NOMO-1 treated with dmso at 0.1 percent for 144 hours (cell line): ENCODE data around the gene HDGFL2.

Source experiments
- DNase-seq: peaks from one replicate; lab custom pipeline; 2025; ENCODE audit not compliant: unreplicated experiment; lab: John Stamatoyannopoulos, UW

The HDGFL2 gene

DNA sequence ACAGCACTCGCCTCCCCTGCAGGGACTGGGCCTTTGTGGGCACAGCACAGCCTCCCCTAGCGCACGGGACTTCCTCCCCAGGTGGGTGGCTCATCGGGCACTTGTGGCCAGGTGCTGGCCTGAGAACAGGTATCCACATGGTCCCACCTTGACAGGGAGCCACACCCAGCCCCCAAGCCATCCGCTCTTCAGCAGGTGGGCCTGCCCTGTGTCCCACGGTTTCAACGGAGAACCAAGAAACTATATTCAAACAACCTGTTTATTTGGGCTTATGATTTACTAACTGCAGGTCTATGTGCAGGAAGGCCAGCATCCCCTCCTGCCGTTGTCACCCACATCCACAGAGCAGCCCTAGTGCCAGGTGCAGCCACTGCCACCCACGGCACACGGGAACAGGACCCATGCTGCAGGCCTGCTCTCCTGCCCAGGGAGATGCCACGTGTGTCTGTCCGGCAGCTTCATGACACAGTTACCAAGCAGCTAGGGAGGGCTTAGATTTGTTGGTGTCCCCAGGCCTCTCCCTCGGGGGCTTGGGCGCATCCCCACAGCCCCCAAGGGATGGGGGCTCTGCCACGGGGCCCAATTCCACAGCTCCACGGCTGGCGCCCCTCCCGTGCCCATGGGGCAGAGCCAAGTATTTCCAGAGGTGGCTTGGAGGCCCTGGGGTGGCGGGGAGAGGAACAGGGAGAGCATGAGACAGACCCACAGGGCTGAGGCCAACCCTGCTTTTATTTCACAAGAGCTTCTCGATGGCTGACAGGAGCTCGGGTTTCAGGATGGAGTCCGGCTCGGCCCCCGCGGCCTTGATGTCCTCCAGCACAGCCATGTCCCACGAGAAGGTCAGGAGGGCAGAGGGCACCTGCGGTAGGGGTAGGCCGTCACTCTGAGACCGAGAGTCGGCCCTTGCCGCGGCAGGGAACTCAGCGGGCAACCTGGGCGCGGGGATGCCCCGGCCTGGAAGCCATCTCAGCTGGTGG is 27.0 kb upstream of the HDGFL2 start:
- DNase-seq, result no peak

GRCh38 chr19:4445963-4446703 is 26.0 kb upstream of the HDGFL2 start:
- DNase-seq, result no peak

DNA sequence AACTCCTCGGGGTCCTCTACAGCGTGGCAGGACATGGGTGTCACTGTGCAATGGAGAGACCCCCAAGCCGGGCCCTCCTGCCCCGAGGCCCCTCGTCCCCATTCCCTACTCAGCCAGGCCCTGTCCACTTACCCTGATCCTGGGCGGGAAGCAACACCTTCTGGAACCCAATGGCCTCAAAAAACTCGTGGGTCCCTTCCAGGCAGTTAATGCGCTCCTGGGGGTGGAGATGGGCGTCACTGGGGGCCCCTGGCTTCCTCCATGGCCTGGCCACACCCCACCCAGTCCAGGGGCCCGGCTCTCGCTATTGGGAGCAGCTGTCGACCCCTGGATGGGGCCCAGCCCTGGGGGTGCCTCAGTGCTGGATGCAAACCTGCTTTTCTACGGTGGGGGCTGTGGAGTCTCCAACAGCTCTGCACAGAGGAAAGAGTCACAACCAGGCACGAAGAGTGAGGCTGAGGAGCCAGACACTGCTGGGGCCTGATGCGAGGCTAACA is 25.3 kb upstream of the HDGFL2 start:
- no peak for DNase-seq

- no peak for DNase-seq
These were observed 24.6 kb upstream of the HDGFL2 start for GRCh38 chr19:4447327-4448146.

- DNase-seq, result no peak
These were observed 23.7 kb upstream of the HDGFL2 start for GRCh38 chr19:4448147-4448985.

- no peak for DNase-seq
These were observed 23.0 kb upstream of the HDGFL2 start for GRCh38 chr19:4449022-4449638.

DNA sequence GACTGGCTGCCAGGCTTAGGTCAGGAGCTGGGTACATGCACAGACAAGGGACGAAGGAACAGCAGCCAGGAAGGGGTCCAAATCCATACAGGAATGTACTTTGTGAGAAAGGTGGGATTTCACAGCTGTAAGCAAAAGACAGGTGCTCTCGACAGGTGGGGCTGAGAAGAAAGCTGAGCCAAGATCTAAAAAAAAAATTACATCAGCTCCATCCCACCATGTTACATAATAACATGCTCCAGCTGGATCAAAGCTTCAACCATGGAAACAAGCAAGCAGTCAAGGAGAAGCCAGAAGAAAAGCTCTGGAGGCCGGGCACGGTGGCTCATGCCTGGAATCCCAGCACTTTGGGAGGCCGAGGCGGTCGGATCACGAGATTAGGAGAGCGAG is 22.5 kb upstream of the HDGFL2 start:
- no peak for DNase-seq

DNA sequence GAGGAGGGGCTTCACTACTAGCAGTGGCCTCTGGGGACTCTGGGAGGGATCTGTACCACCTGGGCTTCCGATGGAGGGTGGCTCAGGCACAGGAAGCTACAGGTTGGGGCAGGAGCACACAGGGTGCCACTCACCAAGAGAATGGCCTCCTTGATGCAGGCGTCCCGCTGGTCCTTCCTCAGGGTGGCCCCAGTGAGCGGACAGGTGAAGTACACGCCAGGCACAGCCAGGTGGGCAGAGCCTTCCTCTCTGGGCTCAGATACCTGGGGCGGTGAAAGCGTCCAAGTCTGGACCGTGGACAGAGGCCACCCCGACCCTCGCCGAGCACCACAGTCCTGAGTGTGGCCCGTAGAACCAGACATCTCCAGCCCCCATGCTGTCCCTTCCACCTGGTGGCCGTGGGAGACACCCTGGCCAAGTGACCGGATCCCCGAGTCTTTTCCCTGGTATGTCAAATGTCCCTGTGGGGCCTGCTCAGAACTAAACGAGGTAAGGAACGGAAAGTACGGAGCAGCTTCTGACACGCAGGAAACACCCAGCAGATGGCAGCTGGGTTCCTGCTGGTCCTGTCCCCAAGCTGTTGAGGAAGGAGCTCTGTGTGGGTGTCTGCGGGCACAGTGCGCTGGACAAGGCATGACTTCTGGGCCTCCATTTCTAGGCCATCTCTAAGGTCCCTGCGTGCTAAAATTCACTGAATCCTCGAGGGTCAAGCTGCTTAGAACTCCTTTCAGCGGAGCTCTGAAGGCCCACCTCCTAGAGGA is 19.7 kb upstream of the HDGFL2 start:
- DNase-seq, result no peak

DNA sequence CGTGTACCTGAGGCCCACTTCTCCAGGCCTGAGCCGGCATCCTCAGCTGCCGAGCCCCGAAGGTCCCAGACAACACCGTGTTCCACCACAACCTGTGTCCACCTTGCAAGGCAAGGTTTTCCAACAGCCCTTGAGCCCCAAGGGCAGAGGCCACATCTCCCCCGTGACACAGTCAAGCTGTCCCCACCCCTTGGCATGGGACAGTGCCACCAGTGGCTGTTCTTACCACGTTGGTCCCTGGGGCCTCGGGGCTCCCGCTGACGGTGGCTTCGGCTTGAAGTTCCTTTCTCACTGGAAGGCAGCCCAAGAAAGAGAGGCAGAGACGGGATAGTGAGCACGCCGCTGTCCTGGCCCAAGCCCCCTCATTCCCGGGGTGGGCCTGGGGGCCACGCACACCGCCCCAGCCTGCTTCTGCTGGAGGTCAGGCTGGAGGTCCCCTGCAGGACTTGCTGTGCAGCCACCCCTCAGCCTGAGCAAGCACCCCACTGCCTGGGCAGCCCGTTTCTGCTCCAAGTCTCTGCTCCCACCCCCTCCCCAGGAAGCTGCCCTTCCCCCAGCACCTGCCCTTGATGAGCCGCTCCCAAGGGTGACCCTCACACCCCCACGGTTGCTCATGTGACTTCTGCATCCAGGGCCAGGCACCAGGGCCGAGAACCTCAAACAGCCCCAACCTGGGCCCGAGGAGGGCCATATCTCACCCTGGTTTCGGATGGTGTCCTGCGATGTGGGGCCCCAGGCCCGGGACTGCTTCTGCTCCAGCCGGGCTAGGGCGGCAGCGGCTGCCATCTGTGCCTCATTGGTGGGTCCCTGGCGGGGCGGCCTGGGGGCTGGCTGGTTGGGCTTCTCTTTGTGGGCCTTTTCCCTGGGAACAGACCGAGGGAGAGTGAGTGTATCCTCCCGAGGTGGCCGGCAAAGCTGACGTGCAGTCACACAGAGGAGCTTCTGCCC is 18.6 kb upstream of the HDGFL2 start:
- no peak for DNase-seq

- no peak for DNase-seq
These were observed 17.1 kb upstream of the HDGFL2 start for GRCh38 chr19:4454747-4455718.

DNA sequence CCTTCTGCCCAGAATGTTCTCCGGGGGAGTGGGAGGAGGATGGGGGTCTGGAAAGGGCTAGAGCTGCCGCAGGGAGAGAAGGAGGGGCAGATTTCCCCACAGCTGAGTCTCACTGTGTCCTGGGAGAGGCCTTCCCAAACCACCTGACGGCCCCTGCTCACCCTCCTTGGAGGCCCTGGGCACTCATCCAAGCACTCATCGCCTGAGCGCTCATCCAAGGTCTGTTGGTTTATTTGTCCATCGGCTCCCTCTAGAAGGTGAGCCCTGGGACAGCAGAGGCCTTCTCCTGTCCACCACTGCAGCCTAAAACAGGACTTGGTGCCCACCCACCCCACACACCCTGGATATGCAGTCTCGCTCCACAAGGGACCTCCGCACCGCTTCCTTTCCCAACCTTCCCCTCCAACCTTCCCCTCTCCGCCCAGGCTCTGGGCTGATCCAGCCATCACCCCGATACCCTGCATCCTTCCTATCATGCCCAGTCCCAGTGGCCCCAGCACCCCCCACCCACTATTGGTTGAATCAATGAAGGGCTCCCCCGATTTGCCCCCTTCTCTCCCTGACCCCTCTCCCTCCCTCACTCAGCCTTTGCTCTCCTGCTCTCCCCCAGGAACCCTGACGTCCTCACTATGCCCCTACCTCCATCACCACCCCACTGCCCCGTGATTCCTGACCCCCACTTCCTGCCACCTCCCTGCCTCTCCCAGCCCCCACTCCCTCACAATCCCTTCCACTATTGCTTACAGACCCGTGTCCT is 16.2 kb upstream of the HDGFL2 start:
- DNase-seq, result no peak

GRCh38 chr19:4456476-4456842 is 15.6 kb upstream of the HDGFL2 start:
- peak; percentile 45 for DNase-seq

- no peak for DNase-seq
These were observed 15.0 kb upstream of the HDGFL2 start for GRCh38 chr19:4456843-4457653.

DNA sequence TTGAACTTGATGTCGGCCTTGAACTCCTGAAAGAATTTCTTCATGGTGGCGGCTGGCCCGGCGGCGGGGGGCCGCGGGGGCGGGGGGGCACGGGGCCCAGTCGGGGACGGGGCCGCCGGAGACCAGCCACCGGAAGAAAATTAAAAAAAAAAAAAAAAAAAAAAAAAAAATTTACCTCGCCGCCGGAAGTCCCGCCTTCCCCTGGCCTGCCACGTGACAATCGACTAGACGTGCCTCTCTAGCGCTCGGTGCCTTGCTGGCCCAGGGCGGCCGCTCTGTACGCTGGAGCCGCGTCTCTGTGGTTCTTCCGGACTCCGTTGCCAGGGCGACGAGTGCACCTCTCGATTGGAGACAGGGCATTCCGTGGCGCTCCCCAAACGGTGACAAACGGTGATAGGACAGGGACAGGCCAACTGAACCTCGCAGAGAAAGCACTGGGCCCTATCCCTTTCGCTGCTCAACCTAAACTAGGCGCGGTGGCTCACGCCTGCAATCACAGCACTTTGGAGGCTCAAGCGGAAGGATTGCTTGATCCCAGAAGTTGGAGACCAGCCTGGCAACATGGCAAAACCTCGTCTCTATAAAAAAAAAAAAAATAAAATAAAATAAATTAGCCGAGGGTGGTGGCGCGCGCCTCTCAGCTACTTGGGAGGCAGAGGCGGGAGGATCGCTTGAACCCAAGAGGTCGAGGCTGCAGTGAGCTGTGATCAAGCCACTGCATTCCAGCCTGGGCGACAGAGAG is 14.3 kb upstream of the HDGFL2 start, which contains the start of gene UBXN6:
Gene UBXN6 (minus strand): TSS at position 141 of the 742 bp plus-strand sequence. CDS start 97 bp downstream, at position 44.
- DNase-seq, result peak; percentile 97
